K562 (cell line): ENCODE results near the gene OPHN1. TPM values are rescaled to one million over a fixed set of nuclear protein-coding genes. Genes with fewer than 3 reads are reported as not detected.
A peak's percentile ranks its signal among the peaks of the same experiment; 100 is the strongest.

Experiments
- ATAC-seq: fragments of 200-7000 bp; cut with Tn5 transposase; 3 replicates; pipeline ENCODE4 v1.9.1; 2020; ENCODE audit warnings: moderate library complexity
- BruUV-seq: library from RNA; stranded (reverse); fragments of 400-500 nt; replicated peaks from 2 replicates; lab custom pipeline; 2021; lab: Mats Ljungman, UMichigan
- CTCF ChIA-PET: fragments of 300-600 bp; formaldehyde crosslinking; extraction: SDS; loops from one replicate; lab custom pipeline; 2021; ENCODE audit warnings: low intra/inter-chr PET ratio; lab: Yijun Ruan, JAX
- POLR2A ChIA-PET: fragments of 300-600, 350-650 bp; sonication (Branson Sonifier 250); formaldehyde crosslinking; extraction: SDS; loops from one replicate; lab custom pipeline; 2021; ENCODE audit warnings: antibody characterized with exemption, inconsistent platforms; lab: Yijun Ruan, JAX
- DNase-seq, 4 experiments: peaks; one replicate each; pipeline versions ENCODE4 v3.0.0 to v3.0.0-alpha.2; 2011 to 2018; ENCODE audit warnings: low spot score in 3 of 4, mixed read lengths in 3 of 4; ENCODE audit errors: extremely low read depth in 1 of 4
- FAIRE-seq: peaks from 2 replicates; lab custom pipeline; 2011; peaks lifted over from hg19 to GRCh38; lab: Jason Lieb, UNC
- H2AFZ ChIP-seq: 2 replicates; pipeline ENCODE4 v1.6.0; 2011; ENCODE audit warnings: low read depth, low read length, control low read depth, inconsistent platforms
- H3K27ac ChIP-seq: fragments of 200-600 bp; 3 replicates; pipeline ENCODE4 v1.8.0; 2011; ENCODE audit warnings: low read depth, mild to moderate bottlenecking, control low read depth, inconsistent platforms, low read length, moderate library complexity, mixed read lengths; ENCODE audit errors: extremely low read depth
- H3K27me3 ChIP-seq, 2 experiments: fragments of 300-600 bp in 1 of 2; 2 replicates in 1 of 2; 3 replicates in 1 of 2; pipeline versions ENCODE4 v1.6.0 to v1.8.0; 2011; ENCODE audit warnings: inconsistent platforms in 2 of 2, low read length in 2 of 2, mild to moderate bottlenecking in 1 of 2, mixed read lengths in 1 of 2, moderate library complexity in 1 of 2; ENCODE audit not compliant: control insufficient read depth in 2 of 2, insufficient read depth in 2 of 2
- H3K36me3 ChIP-seq: fragments of 300-600 bp; 3 replicates; pipeline ENCODE4 v1.8.0; 2011; ENCODE audit warnings: mild to moderate bottlenecking, low read length, inconsistent platforms; ENCODE audit not compliant: control insufficient read depth, insufficient read depth
- H3K4me1 ChIP-seq, 2 experiments: fragments of 200-600 bp in 1 of 2; replicated peaks in 1 of 2; 2 replicates in 1 of 2; 3 replicates in 1 of 2; pipeline versions ENCODE4 v1.5.1 to v1.8.0; 2011; ENCODE audit warnings: inconsistent platforms in 2 of 2, low read length in 2 of 2, mild to moderate bottlenecking in 1 of 2, mixed read lengths in 1 of 2, moderate library complexity in 1 of 2; ENCODE audit not compliant: control insufficient read depth in 2 of 2, insufficient read depth in 2 of 2
- H3K4me2 ChIP-seq: 2 replicates; pipeline ENCODE4 v1.6.1; 2011; ENCODE audit warnings: low read length, control low read depth, inconsistent platforms, mixed read lengths; ENCODE audit not compliant: insufficient read depth
- H3K4me3 ChIP-seq: fragments of 200-600 bp; sonication (generic), shearing (Covaris generic); 2 replicates; pipeline ENCODE4 v1.5.1; 2016; ENCODE audit warnings: control low read depth, inconsistent platforms
- H3K79me2 ChIP-seq: fragments of 200-600 bp; 3 replicates; pipeline ENCODE4 v1.8.0; 2011; ENCODE audit warnings: low read length, inconsistent platforms; ENCODE audit not compliant: control insufficient read depth, insufficient read depth
- H3K9ac ChIP-seq, 2 experiments: 2 replicates each; pipeline versions ENCODE4 v1.6.0 to v1.6.1; 2011; ENCODE audit warnings: low read depth in 2 of 2, low read length in 2 of 2, control low read depth in 1 of 2, inconsistent platforms in 1 of 2, mild to moderate bottlenecking in 1 of 2, mixed read lengths in 1 of 2; ENCODE audit not compliant: insufficient read depth in 1 of 2
- H3K9me1 ChIP-seq: one replicate; pipeline ENCODE4 v1.6.0; 2011; ENCODE audit warnings: inconsistent platforms, mild to moderate bottlenecking, low read length, moderate library complexity; ENCODE audit not compliant: control insufficient read depth, insufficient read depth
- H3K9me3 ChIP-seq: replicated peaks from 2 replicates; pipeline ENCODE4 v1.5.1; 2011; ENCODE audit warnings: low read depth, low read length, inconsistent platforms; ENCODE audit not compliant: control insufficient read depth, insufficient read depth
- H4K20me1 ChIP-seq: replicated peaks from 2 replicates; pipeline ENCODE4 v1.6.1; 2011; ENCODE audit warnings: low read length, inconsistent platforms, mixed read lengths; ENCODE audit not compliant: control insufficient read depth, insufficient read depth
- ARID1B ChIP-seq: fragments of 450-650 bp; IDR thresholded peaks from 2 replicates; pipeline ENCODE4 v1.6.1; 2016; ENCODE audit warnings: antibody characterized with exemption, mild to moderate bottlenecking, inconsistent platforms
- ARID4B ChIP-seq: sonication (generic); formaldehyde crosslinking; IDR thresholded peaks from 2 replicates; pipeline ENCODE4 v1.8.0; 2022; ENCODE audit warnings: mild to moderate bottlenecking, missing genetic modification reagents
- CSDE1 ChIP-seq, 2 experiments: fragments of 450-650 bp; IDR thresholded peaks; 2 replicates each; pipeline ENCODE4 v1.6.1; 2016; ENCODE audit warnings: mild to moderate bottlenecking in 1 of 2
- GABPA ChIP-seq: fragments of 200-800 bp; sonication (Bioruptor generic); conservative IDR thresholded peaks from 2 replicates; pipeline ENCODE4 v1.6.1; 2016; ENCODE audit warnings: low read depth, missing genetic modification characterization, missing compliant biosample characterization
- GTF2E2 ChIP-seq: fragments of 200-800 bp; sonication (Bioruptor generic); IDR thresholded peaks from 2 replicates; pipeline ENCODE4 v1.6.1; 2016; ENCODE audit warnings: missing genetic modification characterization, missing compliant biosample characterization
- PKNOX1 ChIP-seq: fragments of 450-650 bp; IDR thresholded peaks from 2 replicates; pipeline ENCODE4 v1.6.1; 2016
- WGBS: fragments of 100-300 bp; shearing (Covaris generic); methylation state at CpG from one replicate; pipeline ENCODE4 v1.1.6; 2016; ENCODE audit warnings: low coverage, mixed read lengths; ENCODE audit not compliant: insufficient coverage; ENCODE audit errors: missing lambda C conversion rate; 5-methylcytosine and 5-hydroxymethylcytosine counted together
- in situ Hi-C: fragments of 300-500 bp; cut with MboI; formaldehyde crosslinking; loops from 4 replicates; pipeline ENCODE4 v1.15.0; 2018; ENCODE audit warnings: inconsistent platforms, mixed read lengths
- intact Hi-C: fragments of 100-400 bp; cut with micrococcal nuclease; formaldehyde crosslinking; loops from 2 replicates; pipeline ENCODE4 v1.14.2; 2022
- polyA plus RNA-seq, 8 experiments: library from polyadenylated mRNA; depleted of rRNA in 4 of 8; stranded (reverse) in 5 of 8; unstranded in 3 of 8; fragments of >200 nt; fragmentation: Nextera tagmentation in 2 of 8; fragmentation: Illumina TruSeq in 1 of 8; extraction: Ambion mirVana in 2 of 8; extraction: Trizol in 1 of 8; gene quantifications; 2 replicates each; pipeline versions ENCODE4 v1.2.1 to v1.2.3, GENCODE V29; 2011 to 2014; ENCODE audit warnings: inconsistent platforms in 1 of 8, missing spikeins in 1 of 8
- total RNA-seq, 7 experiments: library from RNA; depleted of rRNA in 6 of 7; stranded (reverse); fragments of >200 nt in 6 of 7; fragmentation: Illumina TruSeq in 2 of 7; extraction: Trizol in 2 of 7; gene quantifications; 2 replicates each; pipeline versions ENCODE4 v1.2.1 to v1.2.3, GENCODE V29; 2011 to 2021; ENCODE audit warnings: low replicate concordance in 1 of 7

OPHN1 gene
- total and polyA plus RNA-seq, 9 of the 15 experiments (the other 6 are each of a cell fraction or from before 2014, with no cell fraction given), result 0.28 to 1.8 (median 1.0) TPM

GRCh38 chrX:68433981-68434299 lies 645 bp upstream of the OPHN1 start:
- CTCF ChIA-PET, result no interaction called here
- ATAC-seq (no peak), FAIRE-seq (no peak), DNase-seq (no peak)
- no peaks in the 10 kb centered on the region for H3K79me2 ChIP-seq
- H4K20me1 ChIP-seq, result no peaks in the 10 kb centered on the region
- POLR2A ChIA-PET, result interaction anchor here (0.6 kb wide), 1 partner anchor 322 kb away, joined by 3 read pairs; no protein-coding TSS in a partner anchor
- H3K9me3 ChIP-seq, result no peaks in the 10 kb centered on the region
- H3K9ac ChIP-seq, result peak overlapping the region; percentile 50 to 89
- 0% methylated on average over 8 of the region's 13 CpGs for WGBS
- intact Hi-C loops (no loop called here), in situ Hi-C loops (no loop called here)
- no peak for TF ChIP-seq GTF2E2
- no peak for TF ChIP-seq ARID4B (CRISPR knock-in tag)
- no peak for TF ChIP-seq ARID1B
- TF ChIP-seq GABPA, result 0 out of 2 replicates have a peak, but pooled peaks have one; percentile 26
- no peak for TF ChIP-seq CSDE1 (IDR thresholded peaks at IDR 0.05)
- TF ChIP-seq PKNOX1, result no peak
- H3K27ac ChIP-seq, result peak overlapping the region; percentile 70
- H3K27me3 ChIP-seq, result peaks cover 0 to 7% of the 10 kb centered on the region in 2 experiments; a peak in 2 of 5 replicates
- H3K36me3 ChIP-seq, result no peaks in the 10 kb centered on the region
- peak overlapping the region; percentile 51 for H3K4me3 ChIP-seq
- H3K9me1 ChIP-seq, result no peaks in the 10 kb centered on the region
- peak overlapping the region; percentile 74 for H3K4me2 ChIP-seq
- peaks cover 12 to 13% of the 10 kb centered on the region in 2 experiments; a peak in 4 of 5 replicates for H3K4me1 ChIP-seq
- H2AFZ ChIP-seq, result peak overlapping the region; percentile 75
- no TSS peak for BruUV-seq
